ENCODE measurements around the gene LARP4.
A peak's percentile ranks its signal among the peaks of the same experiment; 100 is the strongest.
"Not testable (repeated sequence)": the region's sequence is repeated elsewhere in the genome, so short reads cannot be mapped to it uniquely, and the experiment has no call there.

LARP4 gene

DNA sequence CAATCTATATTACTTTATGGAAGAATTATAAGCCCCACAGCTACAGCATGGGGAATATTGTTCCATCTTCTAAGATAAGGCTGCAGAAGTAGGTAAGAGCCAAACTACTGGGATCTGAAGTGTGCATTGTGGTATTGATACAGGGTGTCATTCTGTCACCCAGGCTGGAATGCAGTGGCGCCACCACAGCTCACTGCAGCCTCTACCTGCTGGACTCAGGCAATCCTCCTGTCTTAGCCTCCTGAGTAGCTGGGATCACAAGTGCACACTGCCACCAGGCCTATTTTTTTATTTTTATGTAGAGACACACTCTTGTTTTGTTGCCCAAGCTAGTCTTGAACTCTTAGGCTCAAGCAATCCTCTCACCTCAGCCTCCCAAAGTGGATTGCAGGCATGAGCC is 82.8 kb downstream of the LARP4 start:
- DNase-seq (ENCODE audit: low spot score) = no peak

GRCh38 chr12:50488801-50489200 is 88.1 kb downstream of the LARP4 start:
- DNase-seq (ENCODE audit: low spot score) = no peak

- not testable (repeated sequence) for DNase-seq (ENCODE audit: low spot score)
These were observed 97.4 kb downstream of the LARP4 start for GRCh38 chr12:50498119-50498518.

- DNase-seq (ENCODE audit: low spot score) = peak; percentile 90
These were observed 104.4 kb downstream of the LARP4 start, which contains the start of gene DIP2B for GRCh38 chr12:50504798-50505674. Gene DIP2B (plus strand): TSS chr12:50504985. CDS start chr12:50505141, 156 bp downstream.

- peak; percentile 93 for DNase-seq (ENCODE audit: low spot score)
These were observed 105.2 kb downstream of the LARP4 start for GRCh38 chr12:50505675-50506530.

DNA sequence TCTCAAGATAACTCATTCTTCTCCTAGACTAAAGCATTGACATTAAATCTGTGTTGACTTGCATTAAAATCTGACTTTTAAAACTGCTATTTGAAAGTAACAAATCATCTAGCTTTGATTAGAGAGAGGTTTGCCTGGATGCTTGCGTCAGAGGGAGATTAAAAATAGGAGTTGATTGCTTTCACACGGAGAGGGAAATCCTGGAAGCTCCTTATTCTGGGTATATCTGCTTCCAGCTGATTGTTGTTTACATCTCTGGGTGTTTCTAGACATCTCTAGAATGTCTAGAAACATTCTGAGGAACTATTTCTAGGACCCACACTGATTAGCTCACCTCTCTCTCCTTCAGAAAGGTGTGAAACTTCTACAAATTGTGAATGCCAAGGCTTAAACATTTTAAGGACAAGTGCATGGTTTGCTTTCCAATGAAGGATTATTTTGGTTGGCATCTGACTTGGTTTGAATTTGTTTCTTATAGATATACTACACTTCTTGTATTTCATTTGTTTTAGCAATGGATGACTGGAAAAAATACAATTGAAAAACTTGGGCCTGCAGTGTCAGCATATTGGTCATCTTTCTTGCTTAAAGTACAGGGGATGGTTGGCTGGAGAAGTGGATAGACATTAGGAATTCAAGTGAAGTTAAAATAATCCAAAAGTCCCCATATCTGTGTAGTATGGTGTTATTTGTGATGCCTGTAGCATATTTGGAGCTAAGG is 106.2 kb downstream of the LARP4 start:
- no peak for DNase-seq (ENCODE audit: low spot score)

DNA sequence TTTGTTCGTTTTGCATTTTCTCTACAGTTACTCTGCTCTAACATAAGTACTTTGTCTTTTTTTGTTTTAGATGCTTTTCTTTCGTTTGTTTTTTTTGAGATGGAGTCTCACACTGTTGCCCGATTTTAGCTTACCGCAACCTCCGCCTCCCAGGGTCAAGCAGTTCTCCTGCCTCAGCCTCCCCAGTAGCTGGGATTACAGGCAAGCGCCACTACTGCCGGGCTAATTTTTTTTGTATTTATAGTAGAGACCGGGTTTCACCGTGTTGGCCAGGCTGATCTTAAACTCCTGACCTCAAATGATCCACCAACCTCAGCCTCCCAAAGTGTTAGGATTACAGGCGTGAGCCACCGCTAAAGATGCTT is 106.8 kb downstream of the LARP4 start:
- no peak for DNase-seq (ENCODE audit: low spot score)

GRCh38 chr12:50507930-50508329 is 107.2 kb downstream of the LARP4 start:
- DNase-seq (ENCODE audit: low spot score) = no peak

DNA sequence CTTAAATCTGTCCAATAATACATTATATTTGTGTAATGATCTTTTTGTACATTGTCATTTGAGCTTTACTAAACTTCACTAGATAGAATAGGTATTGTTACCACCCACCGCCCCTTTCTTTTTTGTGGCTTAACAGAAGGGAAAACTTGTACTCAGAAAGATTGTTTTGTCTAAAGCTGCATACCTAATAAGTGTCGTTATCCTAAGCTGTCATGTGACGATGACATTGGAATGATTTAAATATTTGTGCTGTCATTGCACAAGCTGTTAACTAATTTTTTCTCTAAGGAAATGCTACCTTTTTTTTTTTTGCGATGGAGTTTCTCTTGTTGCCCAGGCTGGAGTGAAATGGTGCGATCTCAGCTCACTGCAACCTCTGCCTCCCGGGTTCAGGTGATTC is 107.7 kb downstream of the LARP4 start:
- DNase-seq (ENCODE audit: low spot score) = no peak

GRCh38 chr12:50508970-50509663 is 108.4 kb downstream of the LARP4 start:
- DNase-seq (ENCODE audit: low spot score) = no peak

DNA sequence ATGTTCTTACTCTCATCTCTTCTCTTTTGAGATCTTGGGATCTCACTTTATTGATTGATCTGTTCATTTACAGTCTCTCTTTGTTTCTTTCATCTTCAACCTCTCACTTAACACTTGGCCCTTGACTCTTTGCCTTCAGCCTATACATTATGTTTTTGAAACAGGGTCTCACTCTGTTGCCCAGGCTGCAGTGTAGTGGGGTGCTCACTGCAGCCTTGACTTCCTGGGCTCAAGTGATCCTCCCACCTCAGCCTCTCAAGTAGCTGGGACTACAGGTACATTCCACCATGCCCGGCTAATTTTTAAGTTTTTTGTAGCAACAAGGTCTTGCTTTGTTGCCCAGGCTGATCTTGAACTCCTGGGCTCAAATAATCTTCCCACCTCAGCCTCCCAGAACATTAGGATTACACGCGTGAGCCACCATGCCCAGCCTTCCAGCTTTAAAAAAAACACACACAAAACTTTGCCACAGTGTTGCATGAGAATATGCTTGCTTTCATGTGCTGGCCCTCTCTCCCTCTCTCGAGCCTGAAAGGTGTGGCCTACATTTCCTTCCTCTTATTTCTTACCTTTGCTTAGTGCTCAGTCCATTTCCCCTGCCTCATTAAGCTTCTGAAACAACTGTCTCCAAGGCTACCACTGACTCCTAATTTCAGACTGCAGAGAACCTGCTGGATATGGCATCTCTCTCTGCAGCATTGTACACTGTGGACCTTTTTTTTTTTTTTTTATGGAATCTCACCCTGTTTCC is 114.0 kb downstream of the LARP4 start:
- DNase-seq (ENCODE audit: low spot score) = no peak

GRCh38 chr12:50515587-50515986 is 114.9 kb downstream of the LARP4 start:
- DNase-seq (ENCODE audit: low spot score) = no peak

GRCh38 chr12:50517421-50518048 is 116.8 kb downstream of the LARP4 start:
- no peak for DNase-seq (ENCODE audit: low spot score)

DNA sequence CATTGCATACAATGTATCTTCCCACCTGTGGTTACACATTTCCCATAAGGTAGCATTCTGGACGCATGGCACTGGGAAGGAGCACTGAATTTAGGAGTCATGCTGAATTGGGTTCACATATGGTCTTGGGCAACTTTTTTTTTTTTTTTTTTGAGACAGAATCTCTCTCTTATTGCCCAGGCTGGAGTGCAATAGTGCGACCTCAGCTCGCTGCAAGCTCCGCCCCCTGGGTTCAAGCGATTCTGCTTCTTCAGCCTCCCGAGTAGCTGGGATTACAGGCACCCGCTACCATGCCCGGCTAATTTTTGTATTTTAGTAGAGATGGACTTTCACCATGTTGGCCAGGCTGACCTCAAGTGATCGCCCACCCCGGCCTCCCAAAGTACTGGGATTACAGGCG is 117.4 kb downstream of the LARP4 start:
- DNase-seq (ENCODE audit: low spot score) = no peak

DNA sequence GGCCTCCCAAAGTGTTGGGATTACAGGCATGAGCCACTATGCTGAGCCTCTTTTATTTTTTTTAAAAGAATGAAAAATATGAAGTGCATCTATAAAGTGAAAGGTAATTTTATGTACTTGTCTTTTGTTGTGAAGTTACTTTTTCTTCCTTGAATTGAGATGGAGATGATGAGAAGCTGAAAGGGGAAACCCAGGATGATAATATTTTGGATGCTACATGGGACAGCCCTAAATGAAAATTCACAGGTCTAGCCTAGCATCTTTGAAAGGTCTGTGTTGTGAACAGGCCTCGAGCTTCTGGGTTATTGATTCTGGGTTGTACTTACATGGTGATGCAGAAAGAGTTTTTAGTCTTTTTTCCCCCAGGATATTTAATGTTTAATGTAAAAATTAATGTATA is 118.7 kb downstream of the LARP4 start:
- DNase-seq (ENCODE audit: low spot score) = no peak

DNA sequence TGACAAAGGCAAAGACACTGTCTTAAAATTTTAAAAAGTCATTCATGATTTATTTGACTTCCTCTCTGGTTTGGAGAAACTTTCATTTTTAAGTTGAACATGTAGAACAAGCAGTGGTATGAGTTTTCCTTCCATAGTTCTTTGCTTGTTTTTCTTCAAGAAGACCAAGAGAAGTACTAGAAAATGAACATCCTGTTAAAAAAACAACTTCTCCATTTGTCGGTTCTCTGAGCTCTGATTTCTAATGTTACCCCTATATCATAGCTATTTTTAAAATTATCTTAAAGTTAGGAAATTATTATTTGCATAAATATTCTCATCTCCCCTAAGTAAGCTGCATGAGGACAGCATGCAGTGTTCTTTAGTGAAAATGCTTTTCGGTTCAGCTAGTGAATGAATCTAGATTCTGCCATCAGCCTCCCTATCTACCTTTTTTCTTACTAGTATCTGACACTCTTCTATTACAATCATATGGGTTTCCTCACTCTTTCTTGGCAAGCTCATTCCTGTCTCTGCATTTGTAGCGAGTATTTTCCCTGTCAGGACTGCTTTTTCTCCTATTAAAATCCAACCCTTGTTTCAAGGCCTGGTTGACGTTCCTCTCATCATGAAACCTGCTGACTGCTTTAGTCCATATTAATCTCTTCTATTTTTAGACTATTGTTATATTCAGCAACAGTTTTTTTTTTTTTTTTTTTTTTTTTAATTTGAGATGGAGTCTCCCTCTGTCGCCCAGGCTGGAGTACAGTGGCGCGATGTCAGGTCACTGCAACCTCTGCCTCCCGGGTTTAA is 119.9 kb downstream of the LARP4 start:
- no peak for DNase-seq (ENCODE audit: low spot score)

- DNase-seq (ENCODE audit: low spot score) = not testable (repeated sequence)
These were observed 121.1 kb downstream of the LARP4 start for GRCh38 chr12:50521781-50522180.

GRCh38 chr12:50523772-50524171 is 123.1 kb downstream of the LARP4 start:
- no peak for DNase-seq (ENCODE audit: low spot score)

DNA sequence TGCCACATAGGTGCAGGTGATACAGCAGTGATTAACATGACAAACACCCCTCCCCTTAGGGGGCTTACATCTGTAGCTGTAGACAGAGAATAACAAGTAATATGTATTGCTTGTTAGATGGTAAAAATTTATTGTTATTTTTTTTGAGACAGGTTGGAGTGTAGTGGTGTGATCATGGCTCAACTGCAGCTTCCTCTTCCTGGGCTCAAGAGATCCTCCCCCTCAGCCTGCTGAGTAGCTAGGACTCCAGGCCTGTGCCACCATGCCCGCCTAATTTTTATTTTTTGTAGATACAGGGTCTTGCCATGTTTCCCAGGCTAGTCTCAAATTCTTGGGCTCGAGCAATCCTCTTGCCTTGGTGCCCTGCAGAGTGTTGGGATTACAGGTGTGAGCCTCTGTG is 123.9 kb downstream of the LARP4 start:
- no peak for DNase-seq (ENCODE audit: low spot score)

- no peak for DNase-seq (ENCODE audit: low spot score)
These were observed 124.7 kb downstream of the LARP4 start for GRCh38 chr12:50525422-50525821.
